HEK293 (cell line): Measurements from ENCODE around the gene GTF2A1.

Experiments used
- CTCF ChIA-PET: fragments of 350-600 bp; formaldehyde crosslinking; extraction: SDS; loops from one replicate; lab custom pipeline; 2021; ENCODE audit warnings: antibody characterized with exemption; lab: Yijun Ruan, JAX
- POLR2A ChIA-PET: fragments of 300-600 bp; formaldehyde crosslinking; extraction: SDS; loops from one replicate; lab custom pipeline; 2020; ENCODE audit warnings: antibody characterized with exemption, inconsistent platforms; lab: Yijun Ruan, JAX
- H3K27ac ChIP-seq: fragments of 200-500 bp; sonication (Bioruptor generic); 2 replicates; pipeline ENCODE4 v1.5.1; 2014; ENCODE audit warnings: low read depth, low read length, control low read depth, inconsistent platforms; ENCODE audit errors: extremely low read depth
- H3K36me3 ChIP-seq, 2 experiments: fragments of 200-500 bp in 1 of 2; sonication (Bioruptor generic) in 1 of 2; 1 replicate in 1 of 2; 2 replicates in 1 of 2; pipeline ENCODE4 v1.5.1; 2014 to 2017; ENCODE audit warnings: inconsistent platforms in 2 of 2, low read length in 2 of 2; ENCODE audit not compliant: control insufficient read depth in 2 of 2, insufficient read depth in 1 of 2
- H3K4me1 ChIP-seq: fragments of 200-500 bp; sonication (Bioruptor generic); 2 replicates; pipeline ENCODE4 v1.5.1; 2014; ENCODE audit warnings: mild to moderate bottlenecking, low read length, inconsistent platforms; ENCODE audit not compliant: control insufficient read depth, insufficient read depth
- H3K4me3 ChIP-seq: 2 replicates; pipeline ENCODE4 v1.5.1; 2011; ENCODE audit warnings: low read depth, mild to moderate bottlenecking, control low read depth, low read length, moderate library complexity
- H3K9me3 ChIP-seq: fragments of 200-500 bp; sonication (Bioruptor generic); 2 replicates; pipeline ENCODE4 v1.5.1; 2014; ENCODE audit warnings: low read depth, low read length, inconsistent platforms; ENCODE audit not compliant: control insufficient read depth, insufficient read depth
- BCL11A ChIP-seq: fragments of 450-650 bp; formaldehyde crosslinking; IDR thresholded peaks from 2 replicates; pipeline ENCODE4 v1.5.1; 2016; ENCODE audit warnings: low read depth, missing biosample characterization, missing genetic modification characterization
- EGR2 ChIP-seq: fragments of 450-650 bp; formaldehyde crosslinking; IDR thresholded peaks from 2 replicates; pipeline ENCODE4 v1.5.1; 2016; ENCODE audit warnings: low read depth, missing biosample characterization, missing genetic modification characterization
- HOXC10 ChIP-seq: sonication (generic); formaldehyde crosslinking; IDR thresholded peaks from 2 replicates; pipeline ENCODE4 v1.8.1; 2023; ENCODE audit warnings: mild to moderate bottlenecking, missing genetic modification reagents
- ZBTB17 ChIP-seq: fragments of 450-650 bp; formaldehyde crosslinking; IDR thresholded peaks from 2 replicates; pipeline ENCODE4 v1.5.1; 2016; ENCODE audit warnings: missing biosample characterization, missing genetic modification characterization
- ZBTB49 ChIP-seq: fragments of 450-650 bp; formaldehyde crosslinking; IDR thresholded peaks from 2 replicates; pipeline ENCODE4 v1.5.1; 2016; ENCODE audit warnings: missing biosample characterization, missing genetic modification characterization, low read depth
- ZBTB8A ChIP-seq: fragments of 450-650 bp; formaldehyde crosslinking; IDR thresholded peaks from 2 replicates; pipeline ENCODE4 v1.5.1; 2016; ENCODE audit warnings: missing biosample characterization, missing genetic modification characterization
- ZFP3 ChIP-seq: fragments of 450-650 bp; formaldehyde crosslinking; IDR thresholded peaks from 2 replicates; pipeline ENCODE4 v1.5.1; 2016; ENCODE audit warnings: low read depth, missing biosample characterization, missing genetic modification characterization
- ZIC2 ChIP-seq: fragments of 450-650 bp; formaldehyde crosslinking; IDR thresholded peaks from 2 replicates; pipeline ENCODE4 v1.5.1; 2016; ENCODE audit warnings: missing biosample characterization, missing genetic modification characterization
- ZNF146 ChIP-seq: fragments of 450-650 bp; formaldehyde crosslinking; IDR thresholded peaks from 2 replicates; pipeline ENCODE4 v1.5.1; 2016; ENCODE audit warnings: missing biosample characterization, missing genetic modification characterization
- ZNF174 ChIP-seq: fragments of 450-650 bp; formaldehyde crosslinking; IDR thresholded peaks from 2 replicates; pipeline ENCODE4 v1.5.0; 2017; ENCODE audit warnings: missing biosample characterization, mild to moderate bottlenecking, missing genetic modification characterization
- ZNF18 ChIP-seq: fragments of 450-650 bp; formaldehyde crosslinking; IDR thresholded peaks from 2 replicates; pipeline ENCODE4 v1.5.1; 2016; ENCODE audit warnings: missing biosample characterization, missing genetic modification characterization
- ZNF23 ChIP-seq: fragments of 450-650 bp; formaldehyde crosslinking; IDR thresholded peaks from 2 replicates; pipeline ENCODE4 v1.5.1; 2016; ENCODE audit warnings: missing biosample characterization, missing genetic modification characterization, borderline replicate concordance
- ZNF311 ChIP-seq: fragments of 450-650 bp; formaldehyde crosslinking; IDR thresholded peaks from 2 replicates; pipeline ENCODE4 v1.5.1; 2017; ENCODE audit warnings: missing biosample characterization, missing genetic modification characterization, borderline replicate concordance
- ZNF324 ChIP-seq: fragments of 450-650 bp; formaldehyde crosslinking; IDR thresholded peaks from 2 replicates; pipeline ENCODE4 v1.5.1; 2016; ENCODE audit warnings: missing biosample characterization, missing genetic modification characterization
- ZNF707 ChIP-seq: fragments of 450-650 bp; formaldehyde crosslinking; IDR thresholded peaks from 2 replicates; pipeline ENCODE4 v1.5.1; 2016; ENCODE audit warnings: missing biosample characterization, missing genetic modification characterization
- ZSCAN23 ChIP-seq: fragments of 450-650 bp; formaldehyde crosslinking; IDR thresholded peaks from 2 replicates; pipeline ENCODE4 v1.5.1; 2016; ENCODE audit warnings: missing biosample characterization, missing genetic modification characterization
- ZXDB ChIP-seq: fragments of 450-650 bp; formaldehyde crosslinking; IDR thresholded peaks from 2 replicates; pipeline ENCODE4 v1.5.1; 2016; ENCODE audit warnings: missing biosample characterization, missing genetic modification characterization
- TF ChIP-seq, protein P1 (sequence below): fragments of 450-650 bp; formaldehyde crosslinking; IDR thresholded peaks from 2 replicates; pipeline ENCODE4 v1.5.1; 2016; ENCODE audit warnings: missing biosample characterization, missing genetic modification characterization
- TF ChIP-seq, protein P2 (sequence below): fragments of 450-650 bp; formaldehyde crosslinking; IDR thresholded peaks from 2 replicates; pipeline ENCODE4 v1.5.1; 2016; ENCODE audit warnings: missing biosample characterization, missing genetic modification characterization

The GTF2A1 gene

GRCh38 chr14:81205639-81206038 is 15.1 kb downstream of the GTF2A1 start:
- peaks cover 35 to 76% of the 10 kb centered on the region in 2 experiments for H3K36me3 ChIP-seq
- H3K27ac ChIP-seq = no peak overlapping the region
- ChIA-PET POLR2A (no interaction called here), CTCF (no interaction called here)
- no peak overlapping the region for H3K4me3 ChIP-seq
- no peaks in the 10 kb centered on the region for H3K4me1 ChIP-seq
- H3K9me3 ChIP-seq = no peaks in the 10 kb centered on the region
- TF ChIP-seq ZNF146 (tag by site-specific recombination) (no peak), ZNF23 (tag by site-specific recombination) (no peak), ZFP3 (tag by site-specific recombination) (no peak), ZNF324 (tag by site-specific recombination) (no peak)
- TF ChIP-seq, protein P1, sequence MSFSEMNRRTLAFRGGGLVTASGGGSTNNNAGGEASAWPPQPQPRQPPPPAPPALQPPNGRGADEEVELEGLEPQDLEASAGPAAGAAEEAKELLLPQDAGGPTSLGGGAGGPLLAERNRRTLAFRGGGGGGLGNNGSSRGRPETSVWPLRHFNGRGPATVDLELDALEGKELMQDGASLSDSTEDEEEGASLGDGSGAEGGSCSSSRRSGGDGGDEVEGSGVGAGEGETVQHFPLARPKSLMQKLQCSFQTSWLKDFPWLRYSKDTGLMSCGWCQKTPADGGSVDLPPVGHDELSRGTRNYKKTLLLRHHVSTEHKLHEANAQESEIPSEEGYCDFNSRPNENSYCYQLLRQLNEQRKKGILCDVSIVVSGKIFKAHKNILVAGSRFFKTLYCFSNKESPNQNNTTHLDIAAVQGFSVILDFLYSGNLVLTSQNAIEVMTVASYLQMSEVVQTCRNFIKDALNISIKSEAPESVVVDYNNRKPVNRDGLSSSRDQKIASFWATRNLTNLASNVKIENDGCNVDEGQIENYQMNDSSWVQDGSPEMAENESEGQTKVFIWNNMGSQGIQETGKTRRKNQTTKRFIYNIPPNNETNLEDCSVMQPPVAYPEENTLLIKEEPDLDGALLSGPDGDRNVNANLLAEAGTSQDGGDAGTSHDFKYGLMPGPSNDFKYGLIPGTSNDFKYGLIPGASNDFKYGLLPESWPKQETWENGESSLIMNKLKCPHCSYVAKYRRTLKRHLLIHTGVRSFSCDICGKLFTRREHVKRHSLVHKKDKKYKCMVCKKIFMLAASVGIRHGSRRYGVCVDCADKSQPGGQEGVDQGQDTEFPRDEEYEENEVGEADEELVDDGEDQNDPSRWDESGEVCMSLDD (tag by site-specific recombination) = no peak

- Histone ChIP-seq H3K9me3 (no peaks in the 10 kb centered on the region), H3K4me1 (no peaks in the 10 kb centered on the region; the same call in 1 of the 2 replicates), H3K27ac (no peak overlapping the region), H3K36me3 (peaks cover 62 to 66% of the 10 kb centered on the region in 2 experiments), H3K4me3 (no peak overlapping the region)
- ChIA-PET CTCF (no interaction called here), POLR2A (no interaction called here)
- TF ChIP-seq ZXDB (tag by site-specific recombination) (no peak), EGR2 (tag by site-specific recombination) (no peak), ZNF174 (tag by site-specific recombination) (no peak), ZBTB17 (no peak), BCL11A (tag by site-specific recombination) (no peak), ZNF707 (tag by site-specific recombination) (no peak), HOXC10 (CRISPR knock-in tag) (no peak), ZIC2 (tag by site-specific recombination) (no peak), ZSCAN23 (tag by site-specific recombination) (no peak), ZBTB49 (no peak), ZBTB8A (no peak), ZNF18 (no peak), ZNF311 (no peak)
- TF ChIP-seq, protein P2, sequence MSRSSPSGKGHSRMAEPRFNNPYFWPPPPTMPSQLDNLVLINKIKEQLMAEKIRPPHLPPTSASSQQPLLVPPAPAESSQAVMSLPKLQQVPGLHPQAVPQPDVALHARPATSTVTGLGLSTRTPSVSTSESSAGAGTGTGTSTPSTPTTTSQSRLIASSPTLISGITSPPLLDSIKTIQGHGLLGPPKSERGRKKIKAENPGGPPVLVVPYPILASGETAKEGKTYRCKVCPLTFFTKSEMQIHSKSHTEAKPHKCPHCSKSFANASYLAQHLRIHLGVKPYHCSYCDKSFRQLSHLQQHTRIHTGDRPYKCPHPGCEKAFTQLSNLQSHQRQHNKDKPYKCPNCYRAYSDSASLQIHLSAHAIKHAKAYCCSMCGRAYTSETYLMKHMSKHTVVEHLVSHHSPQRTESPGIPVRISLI = no peak
Observed at GRCh38 chr14:81200054-81200453, 20.7 kb downstream of the GTF2A1 start.
